ENCODE data around the gene ERBB4.
"Not testable (repeated sequence)": the region's sequence is repeated elsewhere in the genome, so short reads cannot be mapped to it uniquely, and the experiment has no call there.

The ERBB4 gene

DNA sequence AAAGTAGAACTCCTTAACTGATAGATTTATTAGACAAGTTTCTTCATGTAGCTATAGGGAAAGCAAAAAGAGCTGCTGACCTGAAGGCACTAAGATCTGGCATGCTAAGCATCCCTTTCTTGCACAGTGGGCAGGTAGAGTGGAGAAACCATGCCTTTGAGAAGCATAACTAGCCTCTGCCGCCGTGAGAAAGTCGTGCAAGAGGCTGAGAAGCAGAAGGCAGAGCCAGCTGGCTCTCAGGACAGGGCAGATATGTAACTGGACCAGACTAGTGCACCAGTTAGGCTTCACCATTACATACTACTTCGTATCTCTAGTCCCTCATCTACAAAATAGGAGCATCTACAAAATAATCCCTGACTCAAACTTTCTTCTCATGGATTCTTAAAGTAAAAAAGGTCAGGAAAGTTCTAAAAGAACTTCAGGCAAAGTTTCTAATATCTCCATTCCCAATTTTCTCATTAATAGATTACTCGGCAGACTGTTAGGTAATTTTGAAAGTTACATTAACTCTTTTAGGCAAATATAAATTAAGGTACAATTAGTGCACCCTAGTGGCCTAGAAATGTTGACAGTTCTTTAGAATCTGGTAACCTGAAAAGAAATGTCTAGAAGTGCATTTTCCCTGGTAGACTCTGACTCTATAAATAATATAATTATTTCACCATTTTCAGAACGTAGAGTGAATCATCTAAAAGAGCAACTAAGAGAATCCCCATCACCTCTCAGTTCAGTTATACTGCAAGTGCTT lies 10.3 kb downstream of the ERBB4 start:
- no peak for DNase-seq (ENCODE audit: low read depth, low spot score)

- DNase-seq (ENCODE audit: low read depth, low spot score), result no peak
Observed at GRCh38 chr2:212526059-212526458, 12.5 kb downstream of the ERBB4 start.

DNA sequence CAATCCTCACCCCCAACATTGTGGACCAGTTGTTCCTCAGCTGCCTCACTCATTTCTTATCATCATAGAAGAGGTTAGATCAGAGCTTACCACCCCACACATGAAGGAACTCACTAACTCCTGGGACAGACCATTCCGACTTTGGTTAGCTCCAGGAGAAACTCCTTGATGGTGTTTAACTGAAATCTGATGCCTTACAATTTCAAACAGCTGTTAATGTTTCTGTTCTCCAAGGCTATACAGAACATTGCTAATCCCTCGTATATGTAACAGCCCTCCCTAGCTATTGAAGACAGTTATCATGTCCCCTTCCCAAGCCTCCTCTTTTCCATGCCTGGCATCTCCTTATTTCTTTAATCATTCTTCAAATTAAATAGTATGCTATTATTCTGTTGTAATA lies 14.8 kb downstream of the ERBB4 start:
- no peak for DNase-seq (ENCODE audit: low read depth, low spot score)

DNA sequence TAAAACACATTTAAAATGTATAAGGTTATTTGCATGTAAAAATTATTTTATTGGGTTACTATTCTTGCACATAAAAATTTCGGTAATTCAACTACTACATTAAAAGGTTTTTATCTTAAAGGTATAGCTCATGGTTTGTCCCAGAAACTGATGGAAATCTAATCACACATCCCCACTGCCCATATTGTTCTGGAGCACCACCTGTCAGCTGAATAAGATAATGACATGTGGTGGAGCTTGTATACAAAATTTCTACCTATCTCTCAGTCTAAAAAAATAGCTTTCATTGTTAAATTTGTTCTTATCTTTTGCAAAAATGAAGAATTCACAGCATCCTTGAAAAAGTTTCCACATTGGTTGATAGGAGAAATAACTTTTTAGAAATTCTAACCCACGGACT lies 18.3 kb downstream of the ERBB4 start:
- DNase-seq (ENCODE audit: low read depth, low spot score), result peak; percentile 30

DNA sequence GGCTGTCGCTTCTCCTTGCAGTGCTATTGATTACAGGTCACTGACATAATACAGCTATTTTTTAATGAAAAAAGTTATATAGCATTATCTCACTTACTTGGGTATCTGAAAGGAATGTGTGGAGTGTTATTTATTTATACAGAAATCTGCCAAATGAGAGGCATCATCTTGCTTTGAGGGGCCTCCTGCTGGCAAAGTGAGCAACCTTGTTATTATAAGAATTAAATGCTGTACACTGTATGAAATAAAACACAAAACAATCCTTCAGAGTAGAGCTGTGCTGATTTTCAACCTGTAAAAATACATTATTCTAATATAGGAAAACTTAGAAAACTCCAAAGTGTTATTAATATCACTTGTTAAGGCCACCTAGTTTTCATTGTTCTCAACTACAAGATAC lies 20.9 kb downstream of the ERBB4 start:
- no peak for DNase-seq (ENCODE audit: low read depth, low spot score)

GRCh38 chr2:212505586-212505985 lies 33.0 kb downstream of the ERBB4 start:
- no peak for DNase-seq (ENCODE audit: low read depth, low spot score)

GRCh38 chr2:212495046-212495445 lies 43.6 kb downstream of the ERBB4 start:
- no peak for DNase-seq (ENCODE audit: low read depth, low spot score)

DNA sequence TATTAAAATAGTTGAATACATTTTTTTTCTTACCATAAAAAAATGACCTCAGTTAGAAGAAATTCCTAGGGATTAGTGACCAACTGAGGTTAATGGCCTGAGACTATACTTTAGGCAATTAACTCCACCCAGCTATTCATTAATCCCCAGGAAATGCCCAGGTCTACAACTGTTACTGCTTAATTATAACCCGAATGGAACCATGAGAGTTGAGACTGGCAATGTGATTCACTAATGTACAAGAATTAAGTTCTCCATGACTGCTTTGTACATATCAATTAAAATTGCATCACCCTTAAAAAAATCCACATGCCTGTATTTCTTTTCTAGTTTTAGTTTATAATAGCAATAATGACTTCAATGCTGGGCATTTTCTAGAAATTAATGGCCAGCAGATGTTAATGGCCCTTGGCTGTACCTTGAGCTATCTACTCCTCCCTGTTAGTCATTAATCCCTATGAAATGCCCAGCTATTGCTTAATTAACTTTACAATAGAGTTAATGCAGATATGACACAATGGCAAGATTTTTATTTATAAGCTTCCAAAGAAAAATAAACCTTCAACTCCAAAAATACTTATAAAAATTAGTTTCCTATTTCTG lies 44.1 kb downstream of the ERBB4 start:
- no peak for DNase-seq (ENCODE audit: low read depth, low spot score)

DNA sequence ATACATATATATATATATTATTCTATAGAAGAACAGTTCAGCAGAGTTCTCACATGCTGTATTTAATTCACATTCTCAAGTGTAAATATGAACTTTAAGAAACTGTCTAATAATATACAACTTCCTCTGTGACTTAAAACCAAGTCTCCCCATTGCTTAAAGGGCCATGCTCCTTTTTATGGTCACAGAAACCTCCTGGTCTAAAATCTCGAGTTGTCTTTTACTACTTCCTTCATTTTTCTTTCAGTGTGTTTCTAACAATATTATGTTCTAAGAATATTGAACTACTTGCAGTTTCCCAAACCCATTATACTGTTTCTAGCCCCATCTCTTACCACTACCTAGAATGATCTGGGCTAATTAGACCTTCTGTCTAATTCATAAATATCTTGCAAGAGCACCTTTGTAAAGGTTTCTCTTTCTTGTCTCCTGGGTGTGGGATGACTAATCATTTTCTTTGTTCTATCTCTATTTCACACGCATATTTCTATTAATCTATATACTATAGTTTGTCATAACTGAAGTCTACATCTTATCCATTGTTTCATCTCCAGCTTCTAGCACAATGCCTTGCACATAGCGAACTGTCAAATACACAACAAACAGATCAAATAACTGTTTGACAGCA lies 48.8 kb downstream of the ERBB4 start:
- DNase-seq (ENCODE audit: low read depth, low spot score), result no peak

- no peak for DNase-seq (ENCODE audit: low read depth, low spot score)
Observed at GRCh38 chr2:212488611-212489010, 50.0 kb downstream of the ERBB4 start.

DNA sequence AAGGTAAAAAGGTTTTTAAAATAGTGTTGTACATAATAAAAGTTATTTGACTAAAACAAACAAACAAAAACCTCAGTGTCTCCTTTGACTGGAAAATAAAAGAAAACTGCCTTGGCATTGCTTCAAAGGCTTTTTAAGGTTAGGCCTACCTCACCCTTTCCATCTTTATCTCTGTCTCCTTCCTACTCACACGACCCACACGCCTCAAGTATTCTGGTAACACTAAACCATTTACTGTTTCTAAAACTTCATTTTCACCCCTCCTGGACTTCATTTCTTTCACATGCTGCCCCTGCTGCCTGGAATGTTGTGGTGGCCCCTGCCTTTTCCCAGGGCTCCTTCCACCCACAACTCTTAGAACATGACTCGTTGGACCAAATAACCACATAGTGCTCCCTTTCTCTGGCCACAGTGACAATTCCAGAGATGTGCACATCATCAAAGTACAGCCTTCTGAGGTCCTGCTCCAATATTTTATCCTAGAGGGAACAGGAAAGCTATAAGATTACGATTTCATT lies 54.0 kb downstream of the ERBB4 start:
- DNase-seq (ENCODE audit: low read depth, low spot score), result peak; percentile 58

DNA sequence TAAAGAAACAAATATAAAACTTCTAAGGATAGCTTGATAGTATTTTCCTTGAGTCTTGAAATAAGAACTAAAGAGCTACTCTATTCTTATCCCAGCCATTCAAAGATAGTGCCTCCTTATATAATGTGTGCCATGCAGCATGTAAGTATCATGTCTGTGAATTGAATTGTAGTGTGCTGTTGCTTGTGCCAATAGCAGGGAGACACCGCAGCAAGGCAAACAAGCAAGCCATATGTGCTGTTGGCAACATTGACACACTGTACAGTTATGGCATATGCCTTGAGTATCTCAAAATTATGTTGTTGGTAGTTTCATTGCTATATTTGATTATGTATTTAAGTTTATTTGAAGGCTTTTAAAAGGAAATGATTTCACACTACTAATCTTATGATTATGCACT lies 58.2 kb downstream of the ERBB4 start:
- DNase-seq (ENCODE audit: low read depth, low spot score), result no peak

DNA sequence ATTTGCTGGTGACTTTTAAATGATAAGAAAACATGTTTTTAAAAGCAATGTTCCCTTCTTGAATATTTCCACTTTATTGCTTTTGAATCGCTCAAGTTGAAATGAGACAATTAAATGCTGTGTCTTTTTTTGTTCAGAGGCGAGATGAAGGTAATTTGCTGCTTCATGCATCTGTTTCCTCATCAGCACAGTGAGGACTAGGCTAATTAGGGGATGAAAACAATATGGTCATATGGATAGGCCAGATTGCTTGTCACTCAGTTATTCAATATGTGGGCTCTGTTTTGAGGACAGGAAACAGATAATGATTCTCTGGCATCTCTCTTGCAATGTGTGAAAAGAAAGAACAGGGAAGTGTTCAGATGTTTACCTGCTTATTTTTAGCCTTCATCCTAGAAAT lies 61.0 kb downstream of the ERBB4 start:
- no peak for DNase-seq (ENCODE audit: low read depth, low spot score)

- DNase-seq (ENCODE audit: low read depth, low spot score), result no peak
Observed at GRCh38 chr2:212473211-212473610, 65.4 kb downstream of the ERBB4 start.

DNA sequence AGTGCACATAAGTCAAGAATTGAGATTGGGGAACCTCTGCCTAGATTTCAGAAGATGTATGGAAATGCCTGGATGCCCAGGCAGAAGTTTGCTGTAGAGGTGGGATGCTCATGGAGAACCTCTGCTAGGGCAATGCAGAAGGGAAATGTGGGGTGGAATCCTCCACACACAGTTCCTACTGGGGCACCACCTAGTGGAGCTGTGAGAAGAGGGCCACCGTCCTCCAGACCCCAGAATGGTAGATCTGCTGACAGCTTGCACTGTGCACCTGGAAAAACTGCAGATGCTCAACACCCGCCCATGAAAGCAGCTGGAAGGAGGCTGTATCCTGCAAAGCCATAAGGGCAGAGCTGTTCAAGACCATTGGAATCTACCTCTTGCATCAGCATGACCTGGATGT lies 71.1 kb downstream of the ERBB4 start:
- DNase-seq (ENCODE audit: low read depth, low spot score), result not testable (repeated sequence)

GRCh38 chr2:212465456-212465855 lies 73.1 kb downstream of the ERBB4 start:
- no peak for DNase-seq (ENCODE audit: low read depth, low spot score)

- DNase-seq (ENCODE audit: low read depth, low spot score), result not testable (repeated sequence)
Observed at GRCh38 chr2:212461708-212462107, 76.9 kb downstream of the ERBB4 start.

DNA sequence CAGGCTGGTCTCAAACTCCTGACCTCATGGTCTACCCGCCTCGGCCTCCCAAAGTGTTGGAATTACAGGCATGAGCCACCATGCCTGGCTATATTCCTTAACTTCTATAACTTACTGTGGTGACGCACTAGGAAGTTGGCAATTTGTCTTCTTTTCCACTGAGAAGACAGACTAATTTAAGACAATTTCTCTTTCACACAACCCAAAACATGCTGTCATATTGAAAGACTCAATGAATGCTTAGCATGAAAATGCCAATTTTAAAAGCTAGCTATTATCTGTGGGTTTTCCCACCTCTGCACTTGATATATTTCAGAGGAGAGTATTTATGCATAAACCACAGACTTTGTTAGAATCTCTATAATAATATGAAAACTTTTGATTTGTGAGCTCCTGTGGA lies 84.5 kb downstream of the ERBB4 start:
- DNase-seq (ENCODE audit: low read depth, low spot score), result no peak

GRCh38 chr2:212451786-212452231 lies 86.8 kb downstream of the ERBB4 start:
- peak; percentile 72 for DNase-seq (ENCODE audit: low read depth, low spot score)

- peak; percentile 42 for DNase-seq (ENCODE audit: low read depth, low spot score)
Observed at GRCh38 chr2:212448698-212449097, 89.9 kb downstream of the ERBB4 start.

DNA sequence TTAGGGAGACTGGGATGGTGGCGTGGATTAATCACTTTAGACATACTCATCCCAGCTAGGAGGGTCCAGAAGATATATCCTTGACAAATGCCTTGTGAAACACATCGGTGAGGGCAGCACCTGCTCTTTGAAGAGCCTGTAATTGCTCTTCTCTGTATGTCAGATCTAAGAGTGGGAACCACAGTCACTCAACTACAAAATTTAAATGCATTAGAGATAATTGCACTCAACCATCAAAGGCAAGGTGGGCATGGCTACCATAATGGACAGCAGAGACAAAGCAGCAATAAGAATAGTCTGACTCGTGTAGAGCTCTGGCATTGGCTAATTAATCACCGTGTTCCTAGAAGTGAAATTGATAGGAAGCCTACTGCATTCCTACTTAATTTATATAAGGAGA lies 96.8 kb downstream of the ERBB4 start:
- DNase-seq (ENCODE audit: low read depth, low spot score), result no peak

DNA sequence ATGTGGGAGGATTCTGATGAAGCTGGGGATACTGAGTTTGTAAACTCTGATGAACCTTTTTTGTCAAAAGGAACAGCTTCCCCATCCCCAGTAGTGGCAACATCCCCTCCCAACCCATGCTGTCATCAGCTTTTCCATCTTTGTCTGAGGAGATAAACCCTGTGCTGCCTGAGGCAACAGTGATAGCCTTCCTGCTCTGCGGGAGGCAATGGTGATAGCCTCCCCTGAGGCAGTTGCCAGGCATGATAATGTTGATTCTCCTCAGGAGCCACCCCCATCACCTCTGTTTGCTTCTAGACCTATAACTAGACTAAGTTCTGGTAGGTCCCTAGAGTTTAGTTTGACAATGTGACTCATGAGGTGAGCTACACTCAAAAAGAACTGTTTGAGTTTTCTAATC lies 97.5 kb downstream of the ERBB4 start:
- no peak for DNase-seq (ENCODE audit: low read depth, low spot score)

Data from astrocyte of the hippocampus (primary cell).